Mesendoderm (in vitro differentiated cells): ENCODE data around the gene RANBP10.

ENCODE experiments used
- DNase-seq: peaks from one replicate; pipeline ENCODE4 v3.0.0; 2013
- H2AK5ac ChIP-seq: 2 replicates; pipeline ENCODE4 v1.6.1; 2013; ENCODE audit warnings: low read length, inconsistent platforms
- H2BK120ac ChIP-seq: 2 replicates; pipeline ENCODE4 v1.6.1; 2013; ENCODE audit warnings: low read depth, mild to moderate bottlenecking, low read length, moderate library complexity, mixed read lengths
- H2BK15ac ChIP-seq: replicated peaks from 2 replicates; pipeline ENCODE4 v1.6.1; 2013; ENCODE audit warnings: low read depth, mild to moderate bottlenecking, moderate library complexity
- H2BK5ac ChIP-seq: 2 replicates; pipeline ENCODE4 v1.6.1; 2013; ENCODE audit warnings: low read length, inconsistent platforms
- H3K18ac ChIP-seq: 2 replicates; pipeline ENCODE4 v1.6.1; 2013; ENCODE audit warnings: mild to moderate bottlenecking, low read length, mixed read lengths
- H3K23ac ChIP-seq: one replicate; pipeline ENCODE4 v1.6.1; 2013; ENCODE audit warnings: low read length
- H3K27ac ChIP-seq: 2 replicates; pipeline ENCODE4 v1.5.1; 2013; ENCODE audit warnings: low read depth, mild to moderate bottlenecking, inconsistent platforms, low read length, moderate library complexity
- H3K27me3 ChIP-seq: 2 replicates; pipeline ENCODE4 v1.6.1; 2013; ENCODE audit warnings: low read length, control low read depth, mild to moderate bottlenecking, inconsistent platforms; ENCODE audit not compliant: insufficient read depth, poor library complexity
- H3K36me3 ChIP-seq: 2 replicates; pipeline ENCODE4 v1.6.1; 2013; ENCODE audit warnings: low read length, inconsistent platforms; ENCODE audit not compliant: control insufficient read depth, insufficient read depth
- H3K4ac ChIP-seq: one replicate; pipeline ENCODE4 v1.6.1; 2013; ENCODE audit warnings: low read depth, mild to moderate bottlenecking, low read length, moderate library complexity
- H3K4me1 ChIP-seq: 2 replicates; pipeline ENCODE4 v1.6.1; 2013; ENCODE audit warnings: low read depth, low read length, inconsistent platforms; ENCODE audit not compliant: control insufficient read depth
- H3K4me2 ChIP-seq: 2 replicates; pipeline ENCODE4 v1.6.1; 2013; ENCODE audit warnings: low read length
- H3K4me3 ChIP-seq: 2 replicates; pipeline ENCODE4 v1.5.1; 2013; ENCODE audit warnings: mild to moderate bottlenecking, low read length
- H3K56ac ChIP-seq: one replicate; pipeline ENCODE4 v1.6.1; 2013; ENCODE audit warnings: low read length
- H3K79me1 ChIP-seq: 2 replicates; pipeline ENCODE4 v1.6.1; 2013; ENCODE audit warnings: low read length, inconsistent platforms
- H3K79me2 ChIP-seq: 2 replicates; pipeline ENCODE4 v1.6.1; 2013; ENCODE audit warnings: mild to moderate bottlenecking, low read length; ENCODE audit not compliant: control insufficient read depth, insufficient read depth
- H3K9ac ChIP-seq: 2 replicates; pipeline ENCODE4 v1.6.1; 2013; ENCODE audit warnings: low read length, inconsistent platforms
- H4K5ac ChIP-seq: one replicate; pipeline ENCODE4 v1.6.1; 2013; ENCODE audit warnings: low read length
- H4K8ac ChIP-seq: one replicate; pipeline ENCODE4 v1.6.1; 2013; ENCODE audit warnings: low read depth, mild to moderate bottlenecking, control low read depth, low read length, moderate library complexity
- WGBS: extraction: QIAGEN DNeasy Blood & Tissue Kit; methylation state at CpG from one replicate; pipeline ENCODE4 v1.1.7; 2013; ENCODE audit warnings: low lambda C conversion rate, missing lambda C conversion rate; ENCODE audit not compliant: insufficient coverage; ENCODE audit errors: extremely low coverage; 5-methylcytosine and 5-hydroxymethylcytosine counted together

The RANBP10 gene

GRCh38 chr16:67749436-67750078, 56.8 kb downstream of the RANBP10 start:
- H3K79me2 ChIP-seq = no peaks in the 10 kb centered on the region

GRCh38 chr16:67748834-67749233, 57.5 kb downstream of the RANBP10 start:
- Histone ChIP-seq H3K4me3 (no peak overlapping the region), H2BK5ac (no peak overlapping the region), H3K27me3 (no peaks in the 10 kb centered on the region), H3K18ac (no peak overlapping the region), H3K9ac (no peak overlapping the region), H4K8ac (no peak overlapping the region), H2BK15ac (no peak overlapping the region), H3K23ac (no peak overlapping the region), H3K4me2 (no peak overlapping the region), H3K4ac (no peak overlapping the region), H4K5ac (no peak overlapping the region), H3K36me3 (peaks cover 1% of the 10 kb centered on the region), H3K4me1 (no peaks in the 10 kb centered on the region), H3K27ac (no peak overlapping the region), H3K79me1 (no peaks in the 10 kb centered on the region), H3K56ac (no peak overlapping the region), H3K79me2 (no peaks in the 10 kb centered on the region), H2BK120ac (no peak overlapping the region), H2AK5ac (no peak overlapping the region)
- WGBS = no CpG with 5 or more reads among the region's 3 CpGs
- DNase-seq = no peak

More at GRCh38 chr16:67749436-67750078, 56.8 kb downstream of the RANBP10 start:
- no peak overlapping the region for H2BK120ac ChIP-seq
- H3K4ac ChIP-seq = no peak overlapping the region
- no peak overlapping the region for H3K18ac ChIP-seq
- no peak overlapping the region for H3K4me3 ChIP-seq
- H3K27ac ChIP-seq = no peak overlapping the region
- H3K27me3 ChIP-seq = no peaks in the 10 kb centered on the region
- no peak overlapping the region for H3K9ac ChIP-seq
- H4K5ac ChIP-seq = no peak overlapping the region
- H2BK5ac ChIP-seq = no peak overlapping the region
- no peak for DNase-seq
- H3K4me1 ChIP-seq = no peaks in the 10 kb centered on the region
- H3K23ac ChIP-seq = no peak overlapping the region
- H3K79me1 ChIP-seq = no peaks in the 10 kb centered on the region
- H4K8ac ChIP-seq = no peak overlapping the region
- no peak overlapping the region for H2BK15ac ChIP-seq
- no peak overlapping the region for H3K4me2 ChIP-seq
- WGBS = no CpG with 5 or more reads among the region's 3 CpGs
- H3K36me3 ChIP-seq = peaks cover 1% of the 10 kb centered on the region
- H2AK5ac ChIP-seq = no peak overlapping the region
- H3K56ac ChIP-seq = no peak overlapping the region

GRCh38 chr16:67746846-67747245, 59.5 kb downstream of the RANBP10 start:
- H3K79me2 ChIP-seq = no peaks in the 10 kb centered on the region
- no peak overlapping the region for H3K4me2 ChIP-seq
- no peak overlapping the region for H3K18ac ChIP-seq
- no peak overlapping the region for H3K4me3 ChIP-seq
- no peaks in the 10 kb centered on the region for H3K79me1 ChIP-seq
- H3K9ac ChIP-seq = no peak overlapping the region
- H2AK5ac ChIP-seq = no peak overlapping the region
- no peak overlapping the region for H4K5ac ChIP-seq
- H2BK120ac ChIP-seq = no peak overlapping the region
- H3K56ac ChIP-seq = no peak overlapping the region
- H3K27me3 ChIP-seq = no peaks in the 10 kb centered on the region
- no peak overlapping the region for H3K27ac ChIP-seq
- H3K23ac ChIP-seq = no peak overlapping the region
- no peak overlapping the region for H3K4ac ChIP-seq
- H2BK15ac ChIP-seq = no peak overlapping the region
- H4K8ac ChIP-seq = no peak overlapping the region
- DNase-seq = no peak
- peaks cover 3% of the 10 kb centered on the region for H3K36me3 ChIP-seq
- H2BK5ac ChIP-seq = no peak overlapping the region
- H3K4me1 ChIP-seq = no peaks in the 10 kb centered on the region

DNA sequence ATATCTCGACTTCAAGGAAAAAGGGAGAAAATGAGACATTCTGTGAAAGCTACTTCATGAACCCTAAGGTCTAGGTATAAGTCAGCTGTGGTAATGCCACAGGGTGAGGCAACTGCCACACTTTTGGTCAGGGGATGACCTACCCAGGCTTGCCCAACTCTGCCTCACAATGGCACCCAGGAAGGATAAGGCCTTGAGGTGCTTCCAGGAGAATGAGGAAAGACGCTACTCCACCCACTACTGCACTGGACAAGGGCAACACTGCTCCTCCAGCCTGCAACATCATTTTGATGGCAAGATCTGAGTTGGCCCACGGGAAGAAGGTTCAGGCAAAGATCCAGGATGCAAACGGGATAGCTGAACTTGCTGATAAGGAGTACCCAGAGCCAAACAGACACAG, 65.2 kb downstream of the RANBP10 start:
- Histone ChIP-seq H2BK15ac (no peak overlapping the region), H4K5ac (no peak overlapping the region), H3K9ac (no peak overlapping the region), H3K36me3 (peaks cover 2% of the 10 kb centered on the region), H3K4me3 (no peak overlapping the region), H3K56ac (no peak overlapping the region), H2BK120ac (no peak overlapping the region), H3K4me2 (no peak overlapping the region), H3K4ac (no peak overlapping the region), H4K8ac (no peak overlapping the region), H3K27ac (no peak overlapping the region), H3K79me1 (no peaks in the 10 kb centered on the region), H3K23ac (no peak overlapping the region), H3K27me3 (no peaks in the 10 kb centered on the region), H3K4me1 (no peaks in the 10 kb centered on the region), H2AK5ac (no peak overlapping the region), H2BK5ac (no peak overlapping the region), H3K79me2 (no peaks in the 10 kb centered on the region), H3K18ac (no peak overlapping the region)
- no peak for DNase-seq
- no CpG with 5 or more reads among the region's 4 CpGs for WGBS

GRCh38 chr16:67740391-67740790, 66.0 kb downstream of the RANBP10 start:
- H2BK15ac ChIP-seq = no peak overlapping the region
- no CpG with 5 or more reads among the region's 3 CpGs for WGBS
- H2AK5ac ChIP-seq = no peak overlapping the region
- no peaks in the 10 kb centered on the region for H3K27me3 ChIP-seq
- no peak overlapping the region for H3K4me3 ChIP-seq
- H2BK5ac ChIP-seq = no peak overlapping the region
- no peak overlapping the region for H4K5ac ChIP-seq
- no peak overlapping the region for H3K27ac ChIP-seq
- H3K36me3 ChIP-seq = peaks cover 2% of the 10 kb centered on the region
- no peak for DNase-seq
- H3K18ac ChIP-seq = no peak overlapping the region
- H4K8ac ChIP-seq = no peak overlapping the region
- H2BK120ac ChIP-seq = no peak overlapping the region
- no peaks in the 10 kb centered on the region for H3K79me1 ChIP-seq
- no peak overlapping the region for H3K9ac ChIP-seq
- no peaks in the 10 kb centered on the region for H3K79me2 ChIP-seq
- no peak overlapping the region for H3K4ac ChIP-seq
- no peaks in the 10 kb centered on the region for H3K4me1 ChIP-seq
- no peak overlapping the region for H3K56ac ChIP-seq
- no peak overlapping the region for H3K4me2 ChIP-seq
- H3K23ac ChIP-seq = no peak overlapping the region

GRCh38 chr16:67736858-67737257, 69.5 kb downstream of the RANBP10 start:
- Histone ChIP-seq H3K27ac (no peak overlapping the region), H2BK5ac (no peak overlapping the region), H3K79me2 (no peaks in the 10 kb centered on the region), H3K36me3 (no peaks in the 10 kb centered on the region), H3K4me2 (no peak overlapping the region), H3K18ac (no peak overlapping the region), H3K4ac (no peak overlapping the region), H3K79me1 (no peaks in the 10 kb centered on the region), H3K9ac (no peak overlapping the region), H2AK5ac (no peak overlapping the region), H3K4me3 (no peak overlapping the region), H3K23ac (no peak overlapping the region), H3K56ac (no peak overlapping the region), H4K8ac (no peak overlapping the region), H2BK120ac (no peak overlapping the region), H4K5ac (no peak overlapping the region), H2BK15ac (no peak overlapping the region), H3K27me3 (no peaks in the 10 kb centered on the region), H3K4me1 (no peaks in the 10 kb centered on the region)
- DNase-seq = no peak
- WGBS = no CpG with 5 or more reads among the region's 4 CpGs
